Ovary (tissue), 3 donors: ENCODE data around the gene CNTNAP5.

Experiments
- CTCF ChIP-seq, 3 donors: fragments of 450-650 bp in 2 of 3; fragments of 200-600 bp in 1 of 3; IDR thresholded peaks; one replicate each; pipeline versions ENCODE4 v1.5.1 to v1.8.0; 2016 to 2022; ENCODE audit warnings: antibody characterized with exemption in 3 of 3, mild to moderate bottlenecking in 1 of 3
- POLR2A ChIP-seq: fragments of 450-650 bp; IDR thresholded peaks from one replicate; pipeline ENCODE4 v1.6.1; 2017; ENCODE audit warnings: antibody characterized with exemption, mild to moderate bottlenecking, moderate library complexity
- donor health status: DM: no; HTN: no; CAD: no.

DNA sequence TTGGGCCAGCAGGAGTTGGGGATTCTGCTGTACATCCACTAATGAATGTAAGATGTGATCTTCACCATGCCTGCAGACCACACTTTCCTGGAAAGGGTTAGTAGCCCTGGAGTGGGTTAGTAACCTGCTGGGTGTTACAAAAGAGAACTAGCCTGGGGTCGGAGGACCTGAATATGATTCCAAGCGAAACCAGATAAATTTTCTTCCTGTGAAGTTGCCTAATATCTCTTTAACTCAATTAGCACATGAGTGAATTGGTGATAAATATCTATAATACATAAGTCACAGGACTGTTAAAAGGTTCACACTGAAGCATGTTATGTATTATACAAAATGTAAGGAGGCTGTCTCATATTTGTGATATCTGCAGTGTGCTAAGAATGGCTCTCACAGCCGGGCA, 291.0 kb downstream of the CNTNAP5 start:
- TF ChIP-seq CTCF (IDR thresholded peaks at IDR 0.05) (no peak), POLR2A (no peak)
